ENCODE results near the gene FAM135A.
"Not testable (repeated sequence)": the region's sequence is repeated elsewhere in the genome, so short reads cannot be mapped to it uniquely, and the experiment has no call there.

Gene FAM135A

DNA sequence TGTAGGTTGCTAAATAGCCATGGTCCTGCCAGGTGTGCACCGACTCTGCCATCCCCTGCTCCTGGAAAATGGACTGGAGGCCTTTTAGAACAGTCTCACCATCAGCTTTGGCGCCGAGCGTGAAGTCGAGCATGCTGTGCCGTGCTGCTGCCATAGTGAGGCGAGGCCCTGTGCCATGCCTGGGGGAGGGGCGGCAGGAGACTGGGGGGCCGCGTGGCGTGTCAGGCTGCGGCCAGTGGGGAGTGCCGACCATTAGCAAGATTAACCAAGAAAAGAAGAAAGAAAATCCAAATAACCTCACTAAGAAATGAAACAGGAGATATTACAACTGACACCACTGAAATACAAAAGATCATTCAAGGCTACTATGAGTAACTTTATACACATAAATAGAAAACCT, 195.9 kb downstream of the FAM135A start:
- not testable (repeated sequence) for DNase-seq; ATAC-seq (replicated peaks); H3K36me3 Mint-ChIP-seq

More for the DNA sequence above, 195.9 kb downstream of the FAM135A start:
- not testable (repeated sequence) for H3K9me3 Mint-ChIP-seq, H3K27ac Mint-ChIP-seq, H3K4me3 Mint-ChIP-seq, H3K4me1 Mint-ChIP-seq
- peaks cover 10 to 12% of the 10 kb centered on the region in 2 donors for H3K27me3 Mint-ChIP-seq
